GM12891 (cell line): ENCODE results near the gene EP300.
"Not testable (repeated sequence)": the region's sequence is repeated elsewhere in the genome, so short reads cannot be mapped to it uniquely, and the experiment has no call there.

Source experiments
- DNase-seq: peaks from one replicate; pipeline ENCODE4 v3.0.0; 2011; ENCODE audit warnings: low spot score; ENCODE audit not compliant: insufficient read length
- FAIRE-seq: peaks from 2 replicates; lab custom pipeline; 2011; peaks lifted over from hg19 to GRCh38; lab: Jason Lieb, UNC
- PAX5 ChIP-seq: IDR thresholded peaks from 2 replicates; pipeline ENCODE4 v1.6.1; 2011; ENCODE audit warnings: low read length, moderate library complexity, mild to moderate bottlenecking; ENCODE audit not compliant: insufficient read depth, severe bottlenecking
- POLR2A ChIP-seq: IDR thresholded peaks from 2 replicates; pipeline ENCODE4 v1.6.1; 2011; ENCODE audit warnings: low read depth, low read length, control low read depth
- POLR2AphosphoS5 ChIP-seq: IDR thresholded peaks from 2 replicates; pipeline ENCODE4 v1.6.1; 2011; ENCODE audit warnings: low read depth, low read length, control low read depth
- POU2F2 ChIP-seq: IDR thresholded peaks from 2 replicates; pipeline ENCODE4 v1.6.1; 2011; ENCODE audit warnings: low read depth, mild to moderate bottlenecking, control low read depth, low read length, moderate library complexity
- SPI1 ChIP-seq: IDR thresholded peaks from 2 replicates; pipeline ENCODE4 v1.6.1; 2011; ENCODE audit warnings: low read depth, low read length, control low read depth
- TAF1 ChIP-seq: IDR thresholded peaks from 2 replicates; pipeline ENCODE4 v1.6.1; 2011; ENCODE audit warnings: low read depth, low read length, control low read depth

EP300 gene

DNA sequence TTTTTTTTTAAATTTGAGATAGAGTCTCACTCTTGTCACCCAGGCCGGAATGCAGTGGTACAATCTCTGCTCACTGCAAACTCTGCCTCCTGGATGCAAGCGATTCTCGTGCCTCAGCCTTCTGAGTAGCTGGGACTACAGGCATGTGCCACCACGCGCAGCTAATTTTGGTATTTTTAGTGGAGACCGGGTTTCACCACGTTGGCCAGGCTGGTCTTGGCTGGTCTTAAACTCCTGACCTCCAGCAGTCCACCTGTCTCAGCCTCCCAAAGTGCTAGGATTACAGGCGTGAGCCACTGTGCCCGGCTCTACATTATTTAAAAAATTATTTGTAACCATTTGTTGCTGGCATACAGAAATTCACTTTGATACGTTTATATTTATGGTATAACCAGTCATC, 18.6 kb downstream of the EP300 start:
- TF ChIP-seq PAX5 (no peak), POLR2AphosphoS5 (no peak), POU2F2 (no peak), SPI1 (no peak), POLR2A (no peak), TAF1 (no peak)
- no peak for DNase-seq
- FAIRE-seq = no peak

DNA sequence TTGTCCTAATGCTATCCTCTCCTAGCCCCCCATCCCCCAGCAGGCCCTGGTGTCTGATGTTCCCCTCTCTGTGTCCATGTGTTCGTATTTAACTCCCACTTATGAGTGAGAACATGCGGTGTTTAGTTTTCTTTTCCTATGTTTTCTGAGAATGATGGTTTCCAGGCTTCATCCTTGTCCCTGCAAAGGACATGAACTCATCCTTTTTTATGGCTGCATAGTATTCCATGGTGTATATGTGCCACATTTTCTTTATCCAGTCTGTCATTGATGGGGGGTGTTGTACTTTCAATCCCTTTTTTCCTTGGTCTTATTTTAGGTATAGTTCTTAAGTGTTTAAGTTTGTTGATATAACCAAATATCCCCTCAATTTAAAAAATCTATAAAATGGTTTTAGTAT, 23.9 kb downstream of the EP300 start:
- no peak for TF ChIP-seq POLR2A
- no peak for TF ChIP-seq TAF1
- no peak for TF ChIP-seq POLR2AphosphoS5
- TF ChIP-seq POU2F2 = no peak
- TF ChIP-seq PAX5 = no peak
- no peak for TF ChIP-seq SPI1
- no peak for DNase-seq
- FAIRE-seq = no peak

DNA sequence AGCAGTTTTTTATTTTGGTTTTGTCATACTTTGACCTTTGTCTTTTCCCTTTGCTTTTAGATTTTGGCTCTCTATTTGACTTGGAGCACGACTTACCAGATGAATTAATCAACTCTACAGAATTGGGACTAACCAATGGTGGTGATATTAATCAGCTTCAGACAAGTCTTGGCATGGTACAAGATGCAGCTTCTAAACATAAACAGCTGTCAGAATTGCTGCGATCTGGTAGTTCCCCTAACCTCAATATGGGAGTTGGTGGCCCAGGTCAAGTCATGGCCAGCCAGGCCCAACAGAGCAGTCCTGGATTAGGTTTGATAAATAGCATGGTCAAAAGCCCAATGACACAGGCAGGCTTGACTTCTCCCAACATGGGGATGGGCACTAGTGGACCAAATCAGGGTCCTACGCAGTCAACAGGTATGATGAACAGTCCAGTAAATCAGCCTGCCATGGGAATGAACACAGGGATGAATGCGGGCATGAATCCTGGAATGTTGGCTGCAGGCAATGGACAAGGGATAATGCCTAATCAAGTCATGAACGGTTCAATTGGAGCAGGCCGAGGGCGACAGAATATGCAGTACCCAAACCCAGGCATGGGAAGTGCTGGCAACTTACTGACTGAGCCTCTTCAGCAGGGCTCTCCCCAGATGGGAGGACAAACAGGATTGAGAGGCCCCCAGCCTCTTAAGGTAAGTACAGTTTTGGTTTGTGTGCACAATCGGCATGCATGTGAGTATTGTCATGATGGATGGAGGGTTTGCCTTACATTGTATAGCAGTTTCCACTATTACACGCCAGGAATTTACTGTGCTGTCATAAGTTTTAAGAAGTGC, 25.0 kb downstream of the EP300 start:
- no peak for DNase-seq
- peak; percentile 63 for FAIRE-seq
- TF ChIP-seq POU2F2 (no peak), SPI1 (no peak), POLR2AphosphoS5 (no peak), POLR2A (no peak), PAX5 (no peak), TAF1 (no peak)

DNA sequence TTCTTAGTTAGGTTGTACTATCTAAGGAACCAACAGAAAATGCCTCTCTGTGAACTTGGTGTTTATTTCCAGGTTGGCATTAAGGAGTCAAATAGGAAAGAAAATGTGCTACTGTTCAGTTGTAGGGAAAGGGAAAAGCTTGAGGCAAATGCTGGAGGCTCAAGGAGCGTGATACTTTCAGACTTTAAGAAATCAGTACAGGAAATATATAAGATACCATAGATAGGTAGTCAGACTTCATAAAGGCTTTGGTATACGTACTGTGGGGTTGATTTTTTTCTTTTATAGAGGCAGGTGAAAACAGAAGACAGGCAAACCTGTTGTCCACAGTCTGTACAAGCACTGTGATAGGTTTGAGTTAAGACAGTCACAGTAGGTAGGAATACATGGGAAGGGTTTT, 30.8 kb downstream of the EP300 start:
- TF ChIP-seq POLR2A (no peak), TAF1 (no peak), SPI1 (no peak), POU2F2 (no peak), POLR2AphosphoS5 (no peak), PAX5 (no peak)
- no peak for FAIRE-seq
- no peak for DNase-seq

DNA sequence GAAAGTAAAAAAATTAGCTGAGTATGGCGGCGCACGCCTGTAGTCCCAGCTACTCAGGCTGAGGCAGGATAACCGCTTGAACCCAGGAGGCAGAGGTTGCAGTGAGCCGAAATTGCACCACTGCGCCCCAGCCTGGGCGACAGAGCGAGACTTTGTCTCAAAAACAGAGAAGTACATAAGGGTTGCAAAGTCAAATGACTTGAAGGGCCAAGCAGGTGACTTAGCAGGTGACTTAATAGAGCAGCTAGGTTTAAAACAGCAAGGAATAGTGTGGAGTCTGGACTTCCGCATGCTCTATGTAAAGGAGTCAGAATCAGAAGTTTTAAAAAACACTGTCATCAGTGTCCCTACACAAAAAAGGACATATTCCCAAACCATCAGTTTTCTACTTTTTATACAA, 31.7 kb downstream of the EP300 start:
- TF ChIP-seq PAX5 (no peak), POU2F2 (no peak), SPI1 (no peak), POLR2AphosphoS5 (no peak), POLR2A (no peak), TAF1 (no peak)
- FAIRE-seq (no peak), DNase-seq (no peak)

DNA sequence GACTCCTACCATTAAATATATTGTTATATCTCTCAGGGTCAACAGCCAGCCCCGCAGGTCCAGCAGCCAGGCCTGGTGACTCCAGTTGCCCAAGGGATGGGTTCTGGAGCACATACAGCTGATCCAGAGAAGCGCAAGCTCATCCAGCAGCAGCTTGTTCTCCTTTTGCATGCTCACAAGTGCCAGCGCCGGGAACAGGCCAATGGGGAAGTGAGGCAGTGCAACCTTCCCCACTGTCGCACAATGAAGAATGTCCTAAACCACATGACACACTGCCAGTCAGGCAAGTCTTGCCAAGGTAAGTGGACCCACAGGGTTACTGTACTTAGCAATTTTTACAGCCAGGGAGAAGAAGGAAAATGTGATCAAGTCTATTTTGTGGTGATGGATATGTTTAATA, 35.1 kb downstream of the EP300 start:
- DNase-seq (no peak), FAIRE-seq (peak; percentile 47)
- TF ChIP-seq POU2F2 (no peak), TAF1 (no peak), SPI1 (no peak), POLR2A (no peak), POLR2AphosphoS5 (no peak), PAX5 (no peak)

DNA sequence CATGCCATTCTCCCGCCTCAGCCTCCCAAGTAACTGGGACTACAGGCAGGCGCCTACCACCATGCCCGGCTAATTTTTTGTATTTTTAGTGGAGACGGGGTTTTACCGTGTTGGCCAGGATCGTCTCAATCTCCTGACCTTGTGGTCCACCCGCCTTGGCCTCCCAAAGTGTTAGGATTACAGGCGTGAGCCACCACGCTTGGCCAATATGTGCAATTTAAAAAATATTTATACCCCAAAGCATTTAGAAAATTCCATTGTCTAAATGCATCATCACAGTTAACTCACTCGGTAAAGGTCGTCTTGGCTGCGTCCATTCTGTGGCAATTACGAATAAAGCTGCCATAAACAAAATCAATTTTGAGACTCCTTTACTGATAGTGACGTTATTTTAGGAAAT, 36.2 kb downstream of the EP300 start:
- TF ChIP-seq POLR2AphosphoS5 (no peak), POLR2A (no peak), PAX5 (no peak), SPI1 (no peak), TAF1 (no peak), POU2F2 (no peak)
- no peak for DNase-seq
- FAIRE-seq = no peak

DNA sequence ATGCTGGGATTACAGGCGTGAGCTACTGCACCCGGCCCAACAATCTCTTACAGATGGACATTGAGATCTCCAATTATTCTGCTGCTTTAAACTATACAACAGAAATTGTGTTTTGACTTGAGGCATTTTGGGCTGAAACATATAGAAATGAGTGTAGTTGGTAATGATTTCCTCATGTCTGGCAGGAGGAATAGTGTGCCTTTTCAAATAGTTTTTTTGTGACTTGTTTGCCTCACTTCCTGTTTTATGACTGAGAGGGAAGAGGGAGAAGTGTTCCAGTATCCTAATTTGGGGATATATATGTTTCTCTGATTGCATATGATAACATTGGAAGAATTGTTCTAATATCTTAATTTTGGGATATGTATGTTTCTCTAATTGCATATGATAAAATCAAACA, 40.2 kb downstream of the EP300 start:
- FAIRE-seq = no peak
- TF ChIP-seq SPI1 (peak; percentile 49), POU2F2 (no peak)
- no peak for DNase-seq

DNA sequence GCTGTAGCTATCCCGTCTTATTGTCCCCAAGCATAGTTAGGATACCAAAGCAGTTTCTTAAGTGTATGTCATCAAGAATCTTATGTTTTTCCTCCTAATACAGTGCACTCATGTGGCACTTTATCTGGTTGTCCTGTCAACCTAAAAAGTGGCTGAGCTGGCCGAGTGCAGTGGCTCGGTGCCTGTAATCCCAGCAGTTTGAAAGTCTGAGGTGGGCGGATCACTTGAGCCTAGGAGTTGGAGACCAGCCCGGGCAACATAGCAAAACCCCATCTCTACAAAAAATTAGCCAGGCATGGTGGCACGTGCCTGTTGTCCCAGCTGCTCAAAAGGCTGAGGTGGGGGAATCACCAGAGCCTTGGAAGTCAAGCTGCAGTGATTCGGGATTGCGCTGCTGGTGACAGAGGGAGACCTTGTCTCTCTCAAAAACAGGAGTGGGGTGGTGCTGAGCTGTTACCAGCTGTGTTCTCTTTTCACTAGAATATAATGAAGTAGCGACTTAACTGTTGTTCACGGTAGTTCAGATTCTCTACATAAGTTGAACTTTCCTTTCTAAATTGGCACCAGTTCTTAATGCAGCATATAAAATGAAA, 48.1 kb downstream of the EP300 start:
- DNase-seq = no peak
- no peak for FAIRE-seq

DNA sequence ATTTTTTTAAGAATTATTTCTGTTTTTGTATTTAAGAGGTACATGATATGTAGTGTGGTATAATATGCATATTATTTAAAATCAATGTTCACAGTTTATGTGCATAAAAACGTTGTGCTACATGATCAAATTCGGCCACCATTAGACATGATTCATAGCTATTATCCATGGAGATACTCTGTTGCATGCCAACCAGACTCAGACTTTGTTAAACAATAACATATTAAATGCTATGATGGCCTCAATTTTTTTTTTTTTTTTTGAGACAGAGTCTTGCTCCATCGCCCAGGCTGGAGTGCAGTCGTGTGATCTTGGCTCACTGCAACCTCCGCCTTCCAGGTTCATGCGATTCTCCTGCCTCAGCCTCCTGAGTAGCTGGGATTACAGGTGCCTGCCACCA, 53.5 kb downstream of the EP300 start:
- not testable (repeated sequence) for DNase-seq

More for the DNA sequence above, 48.1 kb downstream of the EP300 start:
- TF ChIP-seq POU2F2 (no peak), SPI1 (no peak), POLR2AphosphoS5 (no peak), PAX5 (no peak), POLR2A (no peak), TAF1 (no peak)

More for the DNA sequence above, 53.5 kb downstream of the EP300 start:
- not testable (repeated sequence) for FAIRE-seq
